ENCODE data around the gene RAMP3.
"Not testable (repeated sequence)": the region's sequence is repeated elsewhere in the genome, so short reads cannot be mapped to it uniquely, and the experiment has no call there.

The RAMP3 gene, protein sequence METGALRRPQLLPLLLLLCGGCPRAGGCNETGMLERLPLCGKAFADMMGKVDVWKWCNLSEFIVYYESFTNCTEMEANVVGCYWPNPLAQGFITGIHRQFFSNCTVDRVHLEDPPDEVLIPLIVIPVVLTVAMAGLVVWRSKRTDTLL

DNA sequence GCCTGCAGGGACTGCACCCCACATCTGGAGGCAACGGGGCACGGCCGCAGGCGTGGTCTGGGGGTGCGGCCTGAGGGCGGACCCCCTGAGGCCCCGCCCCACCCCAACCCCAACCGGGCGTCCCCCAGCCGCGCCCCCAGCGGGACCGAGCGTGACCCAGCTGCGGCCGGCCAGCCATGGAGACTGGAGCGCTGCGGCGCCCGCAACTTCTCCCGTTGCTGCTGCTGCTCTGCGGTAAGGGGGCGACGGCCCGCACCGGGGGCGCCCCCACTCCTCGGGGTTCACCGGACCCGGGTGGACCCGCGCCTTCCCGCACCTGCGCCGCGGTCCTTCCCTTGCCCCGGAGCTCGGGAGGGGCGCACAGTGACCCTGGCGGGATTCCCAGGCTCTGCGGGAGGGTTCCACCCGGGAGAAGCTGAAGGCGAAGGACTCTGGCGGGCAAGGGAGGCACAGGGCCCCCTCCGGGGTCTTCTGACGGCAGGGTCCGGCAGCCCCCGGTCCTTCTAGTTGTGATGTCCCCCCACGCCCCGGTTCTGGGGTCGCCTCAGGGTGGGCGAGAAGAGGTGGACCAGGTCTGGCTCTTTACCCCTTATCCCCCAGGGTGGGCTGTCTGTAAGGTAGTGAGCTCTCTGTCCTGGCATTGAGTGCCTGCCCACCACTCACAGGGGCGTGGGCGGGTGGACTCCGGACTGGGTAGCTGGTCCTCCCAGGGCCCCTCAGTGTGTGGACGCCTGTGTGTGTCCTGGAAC is at the start of gene RAMP3:
RAMP3 (plus strand) TSS at position 139 of the 749 bp plus-strand sequence; CDS start at position 177, 38 bp downstream.
- DNase-seq = no peak

DNA sequence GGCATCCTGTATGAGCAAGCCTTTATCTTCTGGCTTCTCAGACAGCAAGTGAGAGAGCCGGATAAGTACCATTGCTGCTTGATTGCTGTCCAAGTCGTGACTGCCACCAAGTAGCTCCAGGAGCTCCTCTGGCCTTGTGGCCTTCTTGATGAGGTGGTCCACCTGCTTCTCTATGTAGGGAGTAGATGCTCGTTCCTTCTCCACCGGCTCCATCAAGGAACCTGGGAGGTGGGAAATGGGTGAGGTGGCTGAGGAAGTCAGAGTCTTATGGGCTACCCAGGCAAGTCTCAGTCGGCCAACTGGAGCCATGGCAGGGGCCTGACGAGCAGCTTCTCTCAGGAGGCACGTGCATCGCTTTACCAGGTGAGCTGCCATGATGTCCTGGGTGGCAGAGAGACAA is 48.7 kb upstream of the RAMP3 start:
- no peak for DNase-seq

DNA sequence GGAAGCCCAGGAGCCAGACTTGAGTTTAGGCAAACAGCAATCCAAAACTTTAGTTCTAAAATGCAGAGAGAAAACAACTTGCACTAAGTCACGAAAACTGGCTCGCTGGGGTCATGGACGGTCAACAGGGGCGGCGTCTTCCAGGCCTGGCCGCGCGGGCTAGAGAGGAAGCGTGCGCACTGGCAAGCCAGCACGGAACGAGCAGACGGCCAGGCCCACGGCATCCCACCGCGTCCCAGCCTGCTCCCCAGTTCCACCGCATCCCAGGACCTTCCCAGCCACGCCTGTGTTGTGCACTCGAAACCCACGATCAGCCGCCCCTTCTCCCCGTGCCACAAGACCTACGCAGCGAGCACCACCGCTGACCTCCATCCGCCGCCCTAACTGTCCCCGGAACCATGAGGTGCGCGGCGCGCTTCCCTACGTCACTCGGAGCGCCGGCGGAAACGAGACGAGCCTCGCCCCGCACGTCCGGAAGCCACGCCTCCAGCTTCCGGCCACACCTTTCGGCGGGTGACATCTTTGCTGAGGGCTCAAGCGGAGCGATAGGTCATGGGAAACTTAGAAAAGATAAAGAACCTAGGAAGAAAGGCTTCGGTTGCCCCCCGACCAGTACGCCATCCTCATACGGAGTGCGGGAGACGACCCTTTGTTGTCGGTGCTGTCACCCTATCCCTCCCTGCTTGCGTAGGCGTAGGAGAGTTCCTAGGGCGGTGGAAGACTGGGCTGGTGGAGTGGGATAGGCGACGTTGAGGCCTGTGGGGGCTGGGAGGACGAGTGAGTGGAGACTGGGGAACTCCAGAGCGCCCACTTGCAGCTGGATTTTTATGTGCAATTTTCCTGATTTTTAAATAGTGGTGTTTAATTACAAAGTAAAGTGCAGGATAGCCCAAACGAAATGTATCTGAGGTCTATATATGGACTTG is 46.0 kb upstream of the RAMP3 start, which contains the start of gene TBRG4:
TBRG4 (minus strand) TSS at position 400 of the 926 bp plus-strand sequence. CDS start 2,460 bp downstream, outside the sequence.
- peak; percentile 94 for DNase-seq

DNA sequence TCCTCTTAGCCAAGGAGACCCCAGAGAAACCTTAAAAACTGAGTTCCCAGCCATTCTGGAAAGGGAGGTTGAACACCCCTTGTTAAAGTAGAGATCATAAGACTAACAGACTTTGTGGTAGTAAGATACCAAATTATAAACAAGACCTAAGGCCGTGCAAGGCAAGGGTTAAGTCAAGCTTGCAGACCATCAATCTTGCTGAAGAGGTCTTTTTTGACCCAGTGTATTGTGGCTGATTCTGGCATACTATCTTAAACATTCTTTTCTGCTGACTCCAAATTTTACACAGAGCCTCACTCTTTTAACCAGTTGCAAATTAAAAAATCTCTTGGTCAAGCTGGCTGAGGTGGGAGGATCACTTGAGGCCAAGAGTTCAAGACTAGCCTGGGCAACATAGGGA is 44.9 kb upstream of the RAMP3 start:
- no peak for DNase-seq

DNA sequence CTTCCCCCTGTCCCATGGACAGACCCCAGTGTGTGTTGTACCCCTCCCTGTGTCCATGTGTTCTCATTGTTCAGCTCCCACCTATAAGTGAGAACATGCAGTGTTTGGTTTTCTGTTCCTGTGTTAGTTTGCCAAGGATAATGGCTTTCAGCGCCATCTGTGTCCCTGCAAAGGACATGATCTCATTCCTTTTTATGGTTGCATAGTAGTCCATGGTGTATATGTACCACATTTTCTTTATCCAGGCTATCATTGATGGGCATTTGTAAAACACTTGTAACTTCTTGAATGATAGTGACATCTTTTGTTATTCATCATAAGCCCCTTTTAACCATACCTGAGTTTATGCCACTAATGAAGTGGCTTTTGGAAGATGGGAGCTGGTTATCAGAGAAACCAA is 43.3 kb upstream of the RAMP3 start:
- DNase-seq = not testable (repeated sequence)

DNA sequence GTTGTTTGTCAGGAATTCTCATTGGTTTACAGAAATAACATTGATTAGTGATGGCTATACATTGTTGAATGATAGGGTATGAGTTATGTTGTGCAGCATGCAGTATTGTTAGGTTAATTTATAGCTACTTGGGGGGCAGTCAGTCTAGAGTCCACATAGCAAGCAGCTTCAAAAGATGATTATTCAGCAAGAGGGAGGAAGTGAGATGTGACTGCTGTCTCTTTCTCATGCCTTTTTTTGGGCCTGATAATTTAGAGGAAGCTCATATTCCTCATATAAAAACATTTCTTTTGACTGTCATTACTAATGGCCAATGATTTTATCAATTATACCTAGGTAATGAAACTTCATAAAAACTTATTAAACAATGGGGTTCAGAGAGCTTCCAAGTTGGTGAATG is 42.7 kb upstream of the RAMP3 start:
- no peak for DNase-seq

DNA sequence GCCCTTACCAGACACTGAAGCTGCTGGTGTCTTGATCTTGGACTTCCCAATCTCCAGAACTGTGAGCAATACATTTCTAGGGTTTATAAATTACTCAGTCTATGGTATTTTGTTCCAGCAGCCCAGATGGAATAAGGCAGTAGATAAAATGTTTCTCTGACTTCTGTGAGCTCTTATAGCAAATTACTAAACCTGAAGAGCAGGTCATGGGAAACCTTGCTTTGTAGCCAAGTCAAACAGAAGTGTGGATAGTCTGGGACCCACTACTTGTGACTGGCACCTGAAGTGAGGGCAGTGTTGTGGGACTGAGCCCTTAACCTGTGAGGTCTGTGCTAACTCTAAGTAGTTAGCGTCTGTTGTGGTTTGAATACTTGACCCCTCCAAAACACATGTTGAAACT is 41.5 kb upstream of the RAMP3 start:
- no peak for DNase-seq

DNA sequence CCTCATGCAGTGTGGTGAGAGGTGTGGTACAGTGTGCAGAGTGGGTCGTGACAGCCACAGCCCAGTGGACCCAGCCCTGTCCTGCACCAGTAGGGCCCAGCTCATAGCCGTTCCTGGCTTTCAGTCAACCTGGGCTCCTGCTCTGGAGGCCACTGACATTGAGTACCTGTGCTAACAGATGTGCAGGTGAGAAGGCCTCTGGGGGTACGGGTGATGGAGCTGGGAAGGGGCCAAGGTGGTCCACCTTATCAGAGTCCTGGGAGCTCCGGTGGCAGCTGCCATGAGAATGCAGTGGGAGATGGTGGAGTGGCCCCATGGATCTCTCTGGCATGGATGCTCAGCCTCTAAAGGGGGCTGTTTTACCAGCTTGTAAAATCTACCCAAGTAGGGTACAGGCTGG is 40.0 kb upstream of the RAMP3 start:
- DNase-seq = no peak

DNA sequence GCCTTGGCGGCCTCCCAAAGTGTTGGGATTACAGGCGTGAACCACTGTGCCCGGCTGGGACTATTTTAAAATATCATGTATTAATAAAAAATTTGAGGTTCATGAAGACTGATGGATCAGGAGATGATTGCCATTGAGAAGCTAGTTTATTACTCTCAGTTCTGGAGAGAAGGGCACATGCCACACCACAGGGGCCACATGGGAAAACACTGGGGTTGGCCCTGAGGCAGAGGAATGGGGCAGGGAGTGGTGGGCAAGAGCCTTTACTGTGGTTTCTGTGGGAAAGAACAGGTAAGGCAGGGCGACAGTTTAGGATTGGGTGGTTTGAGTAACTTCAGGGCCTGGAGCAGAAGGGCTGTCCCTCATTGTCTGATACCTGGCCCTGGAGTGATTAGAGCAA is 39.3 kb upstream of the RAMP3 start:
- no peak for DNase-seq

DNA sequence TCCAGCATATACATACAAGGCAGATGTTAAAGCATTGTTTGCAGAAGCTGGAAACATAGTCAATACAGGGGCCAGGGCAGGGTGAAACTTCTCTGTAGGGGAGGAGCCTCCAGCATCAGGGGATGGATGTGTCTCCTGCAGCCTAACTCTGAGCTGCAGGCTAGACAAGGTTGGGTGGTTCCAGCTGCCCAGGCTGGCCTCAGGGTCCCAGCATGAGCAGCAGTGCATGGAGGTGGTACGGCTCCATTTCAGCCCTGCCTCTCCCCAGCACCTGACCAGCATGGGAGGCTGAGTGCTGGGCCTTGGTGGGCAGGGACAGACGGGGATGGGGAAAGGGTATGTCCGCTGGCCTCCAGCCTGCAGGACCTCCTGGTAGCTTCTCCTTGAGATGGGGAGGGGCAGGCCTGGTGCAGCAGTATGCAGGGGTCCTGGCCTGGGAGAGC is 38.7 kb upstream of the RAMP3 start:
- DNase-seq = no peak

DNA sequence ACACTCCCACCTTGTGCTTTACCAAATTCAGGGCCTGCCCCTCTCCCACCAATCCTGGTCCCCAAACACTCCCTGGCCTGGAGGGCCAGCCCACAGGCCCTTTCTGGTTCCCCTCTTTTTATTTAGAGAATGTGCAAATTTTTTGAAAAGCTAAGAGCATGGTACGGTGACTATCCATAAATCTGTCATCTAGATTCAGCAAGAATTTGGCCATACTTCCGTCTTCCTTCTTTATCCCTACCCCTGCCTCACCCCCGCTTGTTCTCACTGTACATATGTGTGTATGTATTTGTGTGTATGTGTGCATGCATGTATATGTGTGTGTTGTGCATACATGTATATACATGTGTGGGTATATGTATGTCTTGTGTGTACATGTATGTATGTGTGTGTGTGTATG is 38.0 kb upstream of the RAMP3 start:
- DNase-seq = no peak

DNA sequence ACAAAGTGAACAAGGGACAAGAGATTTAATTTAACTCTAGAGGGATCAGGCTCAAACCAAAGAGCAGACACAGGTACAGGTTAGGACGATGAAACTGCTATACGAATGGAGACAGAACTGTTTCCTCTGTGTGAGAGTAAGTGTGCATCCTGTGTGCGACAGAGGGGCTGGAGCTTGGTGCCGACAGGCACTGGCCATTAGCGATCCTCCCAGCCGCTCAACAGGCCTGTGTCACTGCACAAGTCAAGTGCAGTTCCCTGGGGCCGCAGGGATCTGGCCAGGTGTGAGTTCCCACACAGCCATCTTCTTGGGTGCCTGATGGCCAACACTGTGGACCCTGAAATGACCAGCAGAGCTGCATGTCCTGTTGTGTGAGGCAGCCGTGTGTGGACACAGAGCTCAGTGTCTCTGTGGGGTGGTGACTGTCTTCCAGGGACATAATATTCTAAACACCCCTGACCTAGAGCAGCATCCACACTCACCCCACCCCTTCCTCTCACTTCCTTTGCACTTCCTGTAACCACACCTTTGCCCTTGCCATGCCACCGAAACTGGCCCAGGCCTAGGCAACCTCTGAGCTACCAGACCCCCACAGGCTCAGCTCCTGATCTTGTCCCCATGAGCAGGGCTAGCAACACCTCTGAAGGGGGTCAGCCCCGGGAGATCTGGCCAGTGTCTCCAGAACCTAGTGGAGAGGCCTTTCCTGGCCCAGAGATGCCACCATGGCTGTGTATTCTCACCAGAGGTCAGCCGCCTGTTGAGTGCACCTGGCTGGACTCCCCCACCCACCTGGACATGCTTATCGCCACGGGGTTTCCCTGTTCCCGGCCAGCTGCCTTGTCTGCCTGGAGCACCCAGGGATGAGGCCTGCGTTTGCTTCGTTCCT is 34.4 kb upstream of the RAMP3 start:
- DNase-seq = no peak

DNA sequence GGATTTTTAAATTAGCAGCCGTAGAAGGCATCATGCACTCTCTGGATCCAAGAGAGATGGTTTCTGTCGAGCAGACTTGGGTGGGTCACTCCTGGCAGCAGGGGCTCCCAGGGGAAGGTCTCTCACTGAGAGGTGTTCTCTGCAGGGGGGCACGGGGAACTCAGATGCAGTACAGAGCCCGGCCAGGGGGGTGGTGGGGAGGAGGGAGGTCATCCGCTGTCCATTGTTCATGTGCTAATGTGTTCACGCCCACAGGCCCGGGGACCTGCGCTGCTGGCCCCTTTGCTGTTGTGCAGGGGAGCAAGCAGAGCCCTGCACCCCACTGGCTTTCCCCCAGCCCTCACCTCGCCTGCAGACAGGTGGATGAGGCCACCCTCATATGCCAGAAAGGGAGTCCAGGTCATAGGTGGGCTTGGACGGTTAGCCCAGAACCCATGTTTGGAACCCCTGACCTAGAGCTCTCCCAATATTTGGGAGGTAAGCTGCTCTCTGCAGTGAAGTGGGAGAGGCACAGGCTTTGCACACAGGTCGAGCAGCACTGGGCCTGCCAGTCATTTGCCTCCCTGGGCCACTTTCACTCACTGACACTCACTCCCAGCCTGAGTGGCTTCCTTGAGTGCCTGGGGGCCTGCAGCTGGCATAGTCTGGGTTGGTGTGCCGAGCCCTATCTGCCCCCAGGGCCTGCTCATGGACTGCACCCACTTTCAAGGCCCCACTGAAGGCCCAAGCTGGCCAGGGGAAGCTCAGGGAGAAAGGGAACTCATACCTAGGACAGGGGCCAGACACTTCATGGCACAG is 33.5 kb upstream of the RAMP3 start:
- no peak for DNase-seq

DNA sequence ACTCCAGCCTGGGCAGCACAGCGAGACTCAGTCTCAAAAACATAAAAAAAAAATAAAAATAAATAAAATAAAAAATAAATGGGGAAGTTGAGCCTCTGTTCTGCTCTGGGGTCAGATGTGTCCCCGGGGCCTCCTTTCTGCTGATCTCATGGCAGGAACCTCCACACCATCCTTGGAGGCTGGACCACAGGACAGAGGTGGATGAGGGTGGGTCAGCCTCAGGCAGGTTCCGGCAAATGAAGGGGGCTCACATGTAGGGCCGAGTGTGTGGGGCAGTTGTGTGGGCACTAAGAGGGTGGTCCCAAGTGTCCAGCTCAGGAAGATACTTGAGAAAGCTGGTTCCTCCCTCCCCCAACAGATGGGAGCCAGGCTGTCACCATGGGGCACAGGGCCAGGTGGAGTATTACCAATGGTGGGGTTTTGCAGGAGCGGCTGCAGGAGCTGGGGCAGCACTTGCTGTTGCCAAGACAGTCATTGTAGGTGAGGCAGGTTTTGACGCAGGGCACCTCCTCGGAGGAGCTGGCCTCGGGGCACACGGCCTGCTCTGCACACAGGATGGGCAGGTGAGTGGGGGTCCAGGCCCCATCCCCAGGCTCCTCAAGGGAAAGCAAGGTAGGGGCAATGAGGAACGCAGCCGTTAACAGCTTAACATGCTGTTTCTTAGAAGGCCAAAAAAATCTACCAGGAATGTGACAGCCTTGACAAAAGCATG is 32.2 kb upstream of the RAMP3 start:
- no peak for DNase-seq

DNA sequence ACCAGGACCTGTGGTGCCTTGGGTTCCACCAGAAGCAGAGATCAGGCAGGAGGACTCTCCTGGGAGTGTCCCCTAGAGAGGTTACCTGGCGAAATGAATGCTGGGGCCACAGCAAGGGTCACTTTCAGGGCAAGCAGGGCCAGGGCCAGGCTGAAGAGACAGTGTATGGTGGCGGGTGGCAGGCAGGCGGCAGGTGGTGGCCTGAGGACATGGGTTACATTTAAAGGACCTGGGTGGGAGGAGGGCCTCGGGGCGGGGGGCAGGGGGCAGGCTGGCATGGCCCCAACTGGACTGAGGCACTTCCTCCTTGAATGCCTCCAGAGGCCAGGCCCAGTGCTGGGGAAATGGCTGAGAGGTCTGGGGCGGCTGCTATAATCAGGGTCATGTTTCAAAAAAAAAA is 31.4 kb upstream of the RAMP3 start:
- no peak for DNase-seq

DNA sequence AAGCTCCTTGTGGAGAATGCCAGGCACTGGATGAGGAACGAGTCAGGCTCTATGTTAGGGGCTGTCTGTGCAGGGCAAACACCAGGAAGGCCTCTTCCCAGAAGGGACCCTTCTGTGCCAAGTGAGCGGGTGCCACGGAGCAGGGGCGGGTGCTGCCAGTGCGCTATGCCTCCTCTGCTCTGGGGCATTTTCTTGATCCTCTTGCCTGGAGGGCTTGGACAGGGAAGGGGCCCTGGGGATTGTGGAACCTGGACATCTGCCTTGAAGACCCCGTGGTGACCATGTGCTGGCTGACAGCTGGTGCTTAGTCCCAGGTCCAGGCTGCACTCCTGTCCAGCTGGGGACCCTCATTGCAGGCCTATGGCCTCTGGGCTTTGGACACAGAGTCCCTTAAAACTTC is 30.7 kb upstream of the RAMP3 start:
- DNase-seq = no peak

DNA sequence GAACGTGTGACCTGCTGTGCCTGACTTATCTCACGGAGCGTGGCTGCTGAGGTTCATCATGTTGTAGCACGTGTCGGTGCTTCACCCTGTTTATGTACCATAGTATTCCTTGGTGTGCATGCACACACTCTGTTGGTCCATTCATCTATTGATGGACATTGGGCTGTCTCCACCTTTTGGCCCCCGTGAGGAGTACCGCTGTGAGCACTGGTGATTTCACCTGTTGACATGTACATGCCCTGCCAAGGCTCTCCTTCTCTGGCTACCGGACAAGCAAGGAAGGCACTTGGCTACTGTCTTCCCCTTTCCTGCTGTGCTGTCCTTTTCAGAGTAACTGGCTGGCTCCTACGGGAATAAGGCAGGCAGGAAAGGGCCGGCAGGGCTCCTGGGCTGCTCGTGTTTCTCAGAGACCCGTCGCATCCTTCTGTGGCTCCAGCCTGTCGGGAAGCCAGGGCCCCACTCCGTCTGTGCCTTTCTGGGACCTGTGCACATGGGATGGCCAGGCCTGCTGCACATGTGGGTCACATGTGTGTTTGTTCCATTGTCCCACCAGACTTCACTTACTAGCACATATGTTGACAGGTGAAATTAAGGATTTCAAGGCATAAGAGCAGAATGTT is 28.3 kb upstream of the RAMP3 start:
- DNase-seq = no peak

DNA sequence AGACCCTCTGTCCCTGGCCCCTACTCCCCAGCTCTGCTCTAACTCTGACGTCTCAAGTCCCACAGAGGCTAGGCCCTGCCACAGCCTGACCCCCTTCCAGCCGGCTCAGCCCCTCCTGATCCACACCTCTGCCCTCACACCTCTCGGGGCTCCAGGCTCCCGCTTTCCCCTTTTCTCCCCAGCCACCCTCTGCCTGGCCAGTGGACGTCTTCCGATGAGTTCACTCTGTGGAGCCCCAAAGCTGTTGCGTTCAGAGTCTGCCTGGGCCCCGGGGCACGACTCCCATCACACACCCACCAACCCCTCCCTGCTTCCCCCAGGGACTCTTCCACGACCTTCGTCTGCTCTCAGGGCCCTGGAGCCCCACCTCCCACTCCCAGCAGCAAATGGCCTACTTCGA is 27.7 kb upstream of the RAMP3 start:
- no peak for DNase-seq

DNA sequence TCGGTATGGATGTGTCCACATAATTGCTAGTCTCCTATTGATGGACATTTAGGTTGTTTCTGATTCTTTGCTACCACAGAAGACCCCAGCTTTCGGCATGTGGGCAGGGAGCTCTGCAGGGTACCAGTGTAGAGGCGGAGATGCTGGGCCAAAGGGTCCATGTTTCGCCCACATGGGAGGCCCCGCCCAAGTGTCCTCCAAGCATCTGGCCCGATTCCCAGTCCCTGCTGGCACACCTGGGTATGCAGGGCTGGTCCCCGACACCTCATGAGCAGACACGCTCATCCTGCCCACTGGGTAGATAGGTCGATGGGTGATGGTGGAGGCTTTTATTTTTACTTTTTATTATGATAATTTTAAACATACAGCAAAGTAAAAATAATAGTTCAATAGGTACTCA is 26.7 kb upstream of the RAMP3 start:
- no peak for DNase-seq

DNA sequence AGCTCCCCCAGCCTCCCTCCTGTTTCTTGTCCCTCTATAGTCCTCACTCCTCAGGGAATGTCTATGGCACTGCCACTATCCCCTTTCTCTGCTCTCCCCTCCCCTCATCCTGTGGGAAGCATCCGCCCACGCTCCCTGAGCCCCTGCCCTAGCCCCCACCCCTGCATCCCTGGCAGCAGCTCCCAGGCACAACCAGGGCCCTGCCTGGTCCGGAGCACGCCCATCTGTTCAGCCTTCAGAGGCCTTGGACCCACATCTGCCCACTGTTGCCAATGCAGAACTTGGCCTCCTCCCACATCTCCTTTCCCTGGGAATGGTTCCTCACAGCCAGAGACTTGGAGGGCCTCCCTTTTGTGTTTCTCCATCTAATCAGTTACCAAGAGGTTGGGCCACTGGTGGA is 25.7 kb upstream of the RAMP3 start:
- no peak for DNase-seq

Measured in NCI-H2171 (cell line).